Limb (tissue), 2 donors: ENCODE results near the gene LDHA.

Experiments
- DNase-seq, 2 donors: peaks; one replicate each; pipeline ENCODE4 v3.0.0-alpha.2; 2016; ENCODE audit errors: extremely low spot score in 2 of 2

The LDHA gene

GRCh38 chr11:18394275-18394927, at the start of gene LDHA:
LDHA (plus strand) TSS chr11:18394563; CDS start chr11:18396843, 2,280 bp downstream.
- DNase-seq = peak; percentile 91 to 98

GRCh38 chr11:18347471-18348125, 46.8 kb upstream of the LDHA start:
- DNase-seq = peak in 1 of 2 donors; percentile 1

- DNase-seq = no peak
Observed at GRCh38 chr11:18352581-18352980, 41.8 kb upstream of the LDHA start.

DNA sequence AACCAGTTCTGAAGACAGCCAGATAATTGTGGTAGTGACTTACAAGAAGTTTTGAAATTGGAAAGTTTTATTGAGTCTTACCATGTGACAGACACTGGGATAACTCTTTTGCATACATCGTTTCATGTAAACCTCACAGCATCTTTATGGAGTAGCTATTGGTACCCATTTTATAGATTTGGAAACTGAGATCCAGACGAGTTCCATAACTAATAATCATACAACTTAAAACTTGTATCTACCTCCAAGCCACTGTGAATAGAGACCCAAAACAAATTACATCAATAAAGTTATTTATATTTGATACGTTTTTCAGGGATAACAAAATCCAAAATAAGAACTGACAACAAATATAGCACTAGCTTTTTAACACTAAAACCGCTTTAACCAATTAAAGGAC, 35.7 kb upstream of the LDHA start:
- DNase-seq = no peak

DNA sequence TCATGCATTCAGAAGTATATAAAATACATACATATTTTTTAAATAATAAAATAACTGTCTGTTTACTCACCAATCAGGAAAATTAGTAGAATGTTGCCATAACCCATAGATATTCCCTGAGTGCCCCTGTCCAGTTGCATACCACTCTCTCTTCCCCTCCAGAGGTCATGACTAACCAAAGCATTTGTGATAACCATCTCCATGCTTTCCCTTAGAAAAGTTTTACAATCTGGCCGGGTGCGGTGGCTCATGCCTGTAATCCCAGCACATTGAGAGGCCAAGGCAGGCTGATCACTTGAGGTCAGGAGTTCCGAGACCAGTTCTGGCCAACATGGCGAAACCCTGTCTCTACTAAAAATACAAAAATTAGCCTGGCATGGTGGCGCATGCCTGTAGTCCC, 33.2 kb upstream of the LDHA start:
- no peak for DNase-seq

DNA sequence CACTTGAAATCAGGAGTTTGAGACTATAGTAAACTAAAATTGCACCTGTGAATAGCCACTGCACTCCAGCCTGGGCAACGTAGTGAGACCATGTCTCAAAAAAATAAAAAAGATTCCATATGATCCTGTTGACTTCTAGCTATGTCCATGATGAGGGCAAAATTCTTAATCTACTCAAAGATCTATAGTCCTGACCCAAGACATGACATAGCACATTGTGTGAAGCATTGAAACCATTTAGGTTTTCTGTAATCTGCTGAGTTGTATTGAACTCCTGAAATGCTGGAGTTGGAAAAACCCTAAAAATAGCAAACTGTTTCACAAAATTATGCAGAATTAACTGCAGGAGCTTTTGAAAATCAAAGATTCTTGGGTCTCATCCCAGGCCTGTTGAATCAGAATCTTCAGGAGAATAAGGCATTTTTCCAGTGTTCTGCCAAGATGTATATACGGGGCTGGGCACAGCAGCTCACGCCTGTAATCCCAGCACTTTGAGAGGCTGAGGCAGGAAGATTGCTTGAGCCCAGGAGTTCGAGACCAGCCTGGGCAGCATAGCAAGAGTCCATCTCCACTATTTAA, 29.8 kb upstream of the LDHA start:
- no peak for DNase-seq

- no peak for DNase-seq
Observed at GRCh38 chr11:18365741-18366140, 28.6 kb upstream of the LDHA start.

DNA sequence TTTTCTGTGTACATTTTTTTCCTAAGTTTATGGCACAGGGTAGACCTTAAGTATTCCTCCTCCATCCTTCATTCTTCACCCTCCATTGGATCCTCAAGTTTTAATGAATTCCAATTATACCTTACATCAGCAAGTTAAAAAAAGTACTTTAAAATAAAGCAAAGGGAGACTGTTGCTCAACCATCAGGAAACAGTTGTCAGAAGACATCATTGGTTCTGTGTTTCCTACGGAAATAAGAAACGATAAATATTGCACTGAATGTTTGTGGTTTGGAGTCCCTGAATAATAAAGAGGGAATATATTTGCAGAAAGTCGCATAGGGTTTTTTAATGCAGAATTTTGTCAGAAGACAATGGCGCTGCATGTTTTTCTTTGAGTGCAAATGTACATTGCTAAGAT, 28.1 kb upstream of the LDHA start:
- DNase-seq = no peak

GRCh38 chr11:18367431-18367830, 26.9 kb upstream of the LDHA start:
- DNase-seq = no peak

- no peak for DNase-seq
Observed at GRCh38 chr11:18368221-18368620, 26.1 kb upstream of the LDHA start.

DNA sequence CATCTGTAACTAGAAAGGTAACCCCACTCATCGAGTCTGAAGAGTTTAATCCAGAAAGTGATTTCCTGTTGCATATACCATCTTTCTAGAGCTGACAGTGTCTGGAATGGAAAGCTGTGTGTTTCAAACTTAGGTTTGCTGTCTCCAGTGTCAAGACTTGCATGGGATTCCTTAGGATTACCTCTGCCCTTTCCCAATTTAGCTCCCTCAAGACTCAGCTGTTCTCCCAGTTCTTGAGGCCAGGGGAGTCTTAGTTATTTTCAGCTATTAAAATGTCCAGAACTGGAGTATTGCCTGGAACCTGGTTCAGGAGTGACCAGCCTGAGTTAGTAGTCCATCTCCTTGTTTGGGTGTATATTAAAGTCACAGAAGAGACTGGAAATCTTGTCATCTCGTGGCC, 25.0 kb upstream of the LDHA start:
- no peak for DNase-seq

- DNase-seq = no peak
Observed at GRCh38 chr11:18371279-18371678, 23.1 kb upstream of the LDHA start.

- DNase-seq = no peak
Observed at GRCh38 chr11:18372201-18372600, 22.2 kb upstream of the LDHA start.

- no peak for DNase-seq
Observed at GRCh38 chr11:18374956-18375355, 19.4 kb upstream of the LDHA start.

DNA sequence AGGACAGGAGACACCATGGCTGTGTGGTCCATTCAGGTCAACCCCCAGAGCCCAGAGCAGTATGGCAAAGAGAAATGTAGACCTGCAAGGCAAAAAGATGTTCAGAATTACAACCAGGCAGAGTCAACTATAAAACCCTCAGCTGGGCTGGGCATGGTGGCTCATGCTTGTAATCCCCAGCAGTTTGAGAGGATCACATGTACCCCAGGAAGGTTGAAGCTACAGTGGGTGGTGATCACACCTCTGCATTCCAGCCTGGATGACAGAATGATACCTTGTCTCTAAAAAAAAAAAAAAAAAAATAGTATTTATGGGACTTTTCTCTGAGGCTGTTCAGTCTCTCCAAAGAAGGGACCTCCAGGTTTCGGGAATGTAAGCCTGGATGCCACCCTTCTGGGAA, 18.4 kb upstream of the LDHA start:
- DNase-seq = no peak

GRCh38 chr11:18379201-18379600, 15.2 kb upstream of the LDHA start:
- DNase-seq = no peak

- peak; percentile 54 to 63 for DNase-seq
Observed at GRCh38 chr11:18383388-18384156, 10.8 kb upstream of the LDHA start.

- peak in 1 of 2 donors; percentile 34 for DNase-seq
Observed at GRCh38 chr11:18384157-18384641, 10.2 kb upstream of the LDHA start.

DNA sequence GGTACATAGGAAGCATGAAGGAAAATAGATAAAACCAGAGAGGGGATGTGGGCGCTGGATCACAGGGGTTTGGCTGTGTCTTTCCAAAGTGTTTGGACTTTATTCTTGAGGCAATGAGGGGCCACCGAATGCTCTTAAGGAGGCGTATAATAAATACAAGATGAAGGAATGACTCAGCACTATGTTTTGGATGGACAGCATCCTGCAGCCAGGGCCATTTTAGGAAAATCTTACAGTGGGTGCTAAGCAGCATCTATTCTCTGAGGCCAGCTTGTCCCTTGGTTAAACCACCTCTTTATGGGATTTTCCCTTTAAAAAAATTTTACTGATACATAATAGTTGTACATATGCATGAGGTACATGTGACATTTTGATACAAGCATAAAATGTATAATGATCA, 4.3 kb upstream of the LDHA start:
- DNase-seq = no peak

DNA sequence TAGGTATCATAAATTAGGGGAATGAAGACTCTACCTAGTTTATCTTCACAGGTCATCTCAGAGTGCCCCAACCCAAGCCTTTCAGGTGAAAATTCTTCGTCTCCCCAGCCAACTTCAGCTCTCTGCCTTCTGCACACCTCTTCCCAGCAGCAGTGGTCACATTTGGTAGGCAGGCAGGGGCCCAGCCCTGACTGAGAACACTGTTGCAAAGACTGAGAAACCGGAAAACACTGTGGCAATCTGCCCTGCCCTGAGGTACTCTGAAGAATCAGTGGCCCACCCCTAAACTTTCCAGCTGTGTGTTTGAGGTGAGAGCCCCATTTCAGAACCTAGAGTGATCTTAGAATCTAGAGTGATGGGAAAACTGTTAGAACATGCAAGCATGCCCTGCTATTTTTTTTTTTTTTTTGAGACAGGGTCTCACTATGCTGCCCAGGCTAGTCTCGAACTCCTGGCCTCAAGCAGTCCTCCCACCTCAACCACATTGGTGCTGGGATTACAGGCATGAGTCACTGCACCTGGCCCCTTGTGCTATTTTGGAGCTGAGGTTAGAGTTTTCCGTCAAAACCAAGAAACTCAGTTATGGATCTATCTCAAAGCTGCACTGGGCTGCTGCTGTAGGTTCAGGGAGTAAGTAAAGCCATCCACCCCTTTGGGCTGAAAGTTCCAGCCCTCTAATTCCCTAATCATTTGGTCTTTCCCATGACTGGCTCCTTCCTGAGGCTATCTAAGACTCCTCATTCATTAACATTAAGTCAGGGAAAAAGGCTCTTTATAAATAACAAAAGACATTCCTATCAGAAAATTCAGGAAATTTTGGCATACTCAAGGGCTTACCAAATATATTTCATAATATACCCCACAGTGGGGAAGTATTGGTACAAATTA, 1.7 kb upstream of the LDHA start:
- DNase-seq = no peak
